Mucosa of stomach (tissue), 1 donor: Measurements from ENCODE around the gene CALM3.

Source experiments
- H3K27me3 ChIP-seq: one replicate; pipeline ENCODE4 v1.7.0; 2013; ENCODE audit warnings: mild to moderate bottlenecking, low read length; ENCODE audit not compliant: control insufficient read depth, insufficient read depth
- H3K36me3 ChIP-seq: one replicate; pipeline ENCODE4 v1.7.0; 2013; ENCODE audit warnings: low read length; ENCODE audit not compliant: control insufficient read depth, insufficient read depth
- H3K4me1 ChIP-seq: one replicate; pipeline ENCODE4 v1.7.0; 2013; ENCODE audit warnings: mild to moderate bottlenecking, low read length; ENCODE audit not compliant: control insufficient read depth, insufficient read depth
- H3K4me3 ChIP-seq: one replicate; pipeline ENCODE4 v1.7.0; 2013; ENCODE audit warnings: low read length
- H3K9ac ChIP-seq: one replicate; pipeline ENCODE4 v1.7.0; 2013; ENCODE audit warnings: mild to moderate bottlenecking, low read length, moderate library complexity
- H3K9me3 ChIP-seq: one replicate; pipeline ENCODE4 v1.7.0; 2013; ENCODE audit warnings: mild to moderate bottlenecking, low read length, moderate library complexity; ENCODE audit not compliant: control insufficient read depth
- donor health status: Pancreatic carcinoma.

The CALM3 gene

GRCh38 chr19:46609511-46610412 is 8.6 kb downstream of the CALM3 start:
- Histone ChIP-seq H3K4me3 (no peak overlapping the region), H3K9ac (no peak overlapping the region), H3K9me3 (no peaks in the 10 kb centered on the region), H3K36me3 (peaks cover 23% of the 10 kb centered on the region), H3K4me1 (peaks cover 8% of the 10 kb centered on the region), H3K27me3 (no peaks in the 10 kb centered on the region)

- Histone ChIP-seq H3K9ac (no peak overlapping the region), H3K4me1 (peaks cover 4% of the 10 kb centered on the region), H3K27me3 (no peaks in the 10 kb centered on the region), H3K4me3 (no peak overlapping the region), H3K36me3 (peaks cover 23% of the 10 kb centered on the region), H3K9me3 (no peaks in the 10 kb centered on the region)
Measured at GRCh38 chr19:46610413-46610775, 9.3 kb downstream of the CALM3 start.

- peaks cover 4% of the 10 kb centered on the region for H3K4me1 ChIP-seq
- no peak overlapping the region for H3K4me3 ChIP-seq
- peaks cover 23% of the 10 kb centered on the region for H3K36me3 ChIP-seq
- H3K9ac ChIP-seq = no peak overlapping the region
- no peaks in the 10 kb centered on the region for H3K9me3 ChIP-seq
- H3K27me3 ChIP-seq = no peaks in the 10 kb centered on the region
Measured at GRCh38 chr19:46610851-46611770, 10.0 kb downstream of the CALM3 start.

DNA sequence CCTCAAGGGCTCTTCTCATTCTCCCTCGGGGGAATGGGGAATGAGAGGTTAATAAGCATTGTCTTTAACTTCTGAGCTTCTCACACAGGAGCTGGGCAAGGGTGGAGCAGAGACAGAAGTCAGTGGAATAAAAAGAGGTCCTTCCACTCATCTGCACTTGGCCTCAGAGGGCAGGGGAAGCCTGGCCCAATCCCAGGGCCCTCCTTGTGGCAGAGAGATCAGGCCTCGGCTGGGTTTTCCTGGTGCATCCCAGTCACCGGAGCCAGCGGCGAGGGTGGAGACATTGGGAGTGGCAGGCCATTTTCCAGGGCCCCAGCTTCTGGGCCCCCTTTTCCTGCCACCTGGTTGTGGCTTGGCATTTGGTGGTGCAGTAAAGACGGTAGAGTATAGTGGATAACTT is 10.6 kb downstream of the CALM3 start:
- Histone ChIP-seq H3K9me3 (no peaks in the 10 kb centered on the region), H3K4me3 (no peak overlapping the region), H3K27me3 (peaks cover 3% of the 10 kb centered on the region), H3K36me3 (peaks cover 23% of the 10 kb centered on the region), H3K4me1 (peaks cover 4% of the 10 kb centered on the region), H3K9ac (no peak overlapping the region)

- Histone ChIP-seq H3K4me3 (no peak overlapping the region), H3K27me3 (peaks cover 3% of the 10 kb centered on the region), H3K9ac (no peak overlapping the region), H3K4me1 (peaks cover 4% of the 10 kb centered on the region), H3K36me3 (peaks cover 10% of the 10 kb centered on the region), H3K9me3 (no peaks in the 10 kb centered on the region)
Measured at GRCh38 chr19:46613525-46613924, 12.4 kb downstream of the CALM3 start.

DNA sequence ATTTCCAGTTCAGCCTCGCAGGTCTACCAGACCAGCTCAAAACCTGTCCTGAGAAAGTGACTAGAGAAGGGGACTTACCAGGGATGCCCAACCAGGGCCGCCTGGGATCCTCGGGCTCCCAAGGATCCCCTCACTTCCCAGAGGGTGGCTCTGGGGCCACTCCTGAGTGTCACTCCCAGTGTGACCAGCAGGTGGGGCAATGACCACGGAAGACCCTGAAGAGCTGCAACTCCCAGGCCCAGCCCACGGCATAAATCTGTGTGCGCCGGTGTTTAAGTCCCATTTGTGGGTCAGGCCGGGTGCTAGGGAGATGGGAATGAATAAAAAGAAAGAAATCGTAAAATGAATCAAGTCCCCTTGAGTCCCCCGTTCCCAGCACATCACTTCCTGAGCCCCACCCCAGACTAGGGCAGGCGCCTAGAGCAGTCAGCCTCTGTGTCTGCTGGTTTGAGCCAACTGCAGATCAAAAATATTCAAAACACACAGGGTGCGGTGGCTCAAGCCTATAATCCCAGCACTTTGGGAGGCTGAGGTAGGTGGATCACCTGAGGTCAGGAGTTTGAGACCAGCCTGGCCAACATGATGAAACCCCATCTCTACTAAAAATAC is 13.1 kb downstream of the CALM3 start:
- Histone ChIP-seq H3K4me3 (no peak overlapping the region), H3K27me3 (peaks cover 3% of the 10 kb centered on the region), H3K4me1 (peaks cover 4% of the 10 kb centered on the region), H3K9me3 (no peaks in the 10 kb centered on the region), H3K36me3 (peaks cover 3% of the 10 kb centered on the region), H3K9ac (no peak overlapping the region)

- no peak overlapping the region for H3K9ac ChIP-seq
- peaks cover 11% of the 10 kb centered on the region for H3K27me3 ChIP-seq
- H3K36me3 ChIP-seq = no peaks in the 10 kb centered on the region
- peaks cover 4% of the 10 kb centered on the region for H3K4me1 ChIP-seq
- no peak overlapping the region for H3K4me3 ChIP-seq
- H3K9me3 ChIP-seq = no peaks in the 10 kb centered on the region
Measured at GRCh38 chr19:46615966-46616365, 14.8 kb downstream of the CALM3 start.

DNA sequence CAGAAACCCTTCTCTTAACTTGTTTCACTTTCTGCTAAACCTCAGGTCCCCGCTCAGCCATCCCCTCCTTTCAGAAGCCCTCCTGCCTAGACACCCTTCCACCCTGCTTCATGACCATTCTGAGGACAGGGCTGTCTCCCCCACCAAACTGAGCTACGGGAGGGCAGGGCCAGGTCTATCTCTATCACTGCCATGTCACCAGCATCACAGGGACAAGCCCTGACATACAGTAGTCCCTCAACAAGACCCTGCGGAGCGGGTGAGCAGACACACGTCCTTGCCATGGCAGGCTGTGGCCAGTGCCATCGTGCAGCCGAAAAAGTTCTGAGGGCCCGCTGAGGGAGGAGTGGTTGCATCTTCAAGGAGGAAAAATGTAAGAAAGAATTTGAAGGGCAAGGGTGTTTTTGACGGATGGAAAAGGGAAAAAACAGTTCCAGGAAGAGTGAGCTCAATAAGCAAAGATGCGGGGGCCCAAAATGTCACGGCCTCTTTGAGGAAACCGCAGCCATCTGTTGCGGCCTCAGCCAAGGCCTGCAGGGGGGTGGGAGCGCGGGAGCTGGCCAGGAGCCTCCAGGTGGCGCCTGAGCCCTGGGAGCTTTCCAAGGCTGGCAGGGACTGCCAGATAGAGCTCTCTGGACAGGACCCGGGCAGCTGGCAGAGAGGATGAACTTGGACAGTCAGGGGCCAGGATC is 15.6 kb downstream of the CALM3 start:
- H3K4me1 ChIP-seq = peaks cover 4% of the 10 kb centered on the region
- no peaks in the 10 kb centered on the region for H3K36me3 ChIP-seq
- no peak overlapping the region for H3K9ac ChIP-seq
- no peak overlapping the region for H3K4me3 ChIP-seq
- H3K27me3 ChIP-seq = peaks cover 11% of the 10 kb centered on the region
- no peaks in the 10 kb centered on the region for H3K9me3 ChIP-seq

DNA sequence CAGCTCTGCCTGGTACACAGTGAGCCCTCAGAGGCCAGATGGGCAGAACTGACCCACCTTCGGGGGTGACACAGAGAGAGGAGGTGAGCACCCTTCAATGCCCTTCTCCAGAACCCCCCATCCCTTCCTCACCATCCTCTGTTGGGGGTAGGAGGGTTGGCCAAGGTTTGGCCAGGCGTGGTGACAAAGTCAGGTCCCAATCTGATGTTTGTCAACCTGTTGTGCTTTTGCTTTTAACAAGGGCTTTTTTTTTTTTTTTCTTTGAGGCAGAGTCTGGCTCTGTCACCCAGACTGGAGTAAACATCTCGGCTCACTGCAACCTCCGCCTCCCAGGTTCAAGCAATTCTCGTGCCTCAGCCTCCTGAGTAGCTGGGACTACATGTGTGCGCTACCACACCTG is 16.5 kb downstream of the CALM3 start:
- no peak overlapping the region for H3K9ac ChIP-seq

GRCh38 chr19:46618670-46619231 is 17.6 kb downstream of the CALM3 start:
- Histone ChIP-seq H3K27me3 (peaks cover 11% of the 10 kb centered on the region), H3K9me3 (no peaks in the 10 kb centered on the region), H3K36me3 (no peaks in the 10 kb centered on the region), H3K4me1 (no peaks in the 10 kb centered on the region), H3K4me3 (no peak overlapping the region), H3K9ac (no peak overlapping the region)

More for the DNA sequence above, 16.5 kb downstream of the CALM3 start:
- Histone ChIP-seq H3K4me1 (no peaks in the 10 kb centered on the region), H3K4me3 (no peak overlapping the region), H3K36me3 (no peaks in the 10 kb centered on the region), H3K9me3 (no peaks in the 10 kb centered on the region), H3K27me3 (peaks cover 11% of the 10 kb centered on the region)

DNA sequence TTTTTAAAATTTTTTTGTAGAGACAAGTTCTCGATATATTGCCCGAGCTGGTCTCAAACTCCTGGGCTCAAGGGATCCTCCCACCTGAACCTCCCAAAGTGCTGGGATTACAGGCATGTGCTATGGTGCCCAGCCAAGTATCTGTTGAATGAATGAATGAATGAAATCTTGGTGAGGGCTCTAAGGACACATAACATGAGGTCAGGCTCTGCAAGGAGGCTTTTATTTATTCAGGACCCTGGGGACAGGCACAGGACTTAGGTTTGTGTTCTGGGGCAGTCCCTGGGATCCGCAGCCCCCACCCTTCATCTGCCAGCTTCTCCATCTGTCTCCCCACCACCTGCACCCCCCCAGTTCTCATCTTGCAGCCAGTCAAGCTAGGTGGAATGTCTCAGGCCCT is 19.1 kb downstream of the CALM3 start:
- peaks cover 11% of the 10 kb centered on the region for H3K27me3 ChIP-seq
- no peak overlapping the region for H3K9ac ChIP-seq
- H3K9me3 ChIP-seq = no peaks in the 10 kb centered on the region
- H3K4me3 ChIP-seq = no peak overlapping the region
- H3K36me3 ChIP-seq = no peaks in the 10 kb centered on the region
- H3K4me1 ChIP-seq = no peaks in the 10 kb centered on the region
